SK-N-SH treated with all-trans-retinoic acid at 6 μM for 48 hours (cell line): ENCODE data around the gene PCNT.

Source experiments
- ATAC-seq: fragments of 200-7000 bp; cut with Tn5 transposase; 3 replicates; pipeline ENCODE4 v1.9.1; 2020; ENCODE audit warnings: mild to moderate bottlenecking, moderate library complexity
- ARNTL ChIP-seq: fragments of 450-650 bp; formaldehyde crosslinking; IDR thresholded peaks from 2 replicates; pipeline ENCODE4 v1.5.0; 2020; ENCODE audit warnings: low read depth, mild to moderate bottlenecking, moderate library complexity, borderline replicate concordance
- BACH2 ChIP-seq: fragments of 250-450 bp; sonication (Bioruptor Pico); IDR thresholded peaks from 2 replicates; pipeline ENCODE4 v1.9.0; 2021; ENCODE audit warnings: mild to moderate bottlenecking, borderline replicate concordance
- CSDC2 ChIP-seq: fragments of 250-450 bp; sonication (Bioruptor Pico); IDR thresholded peaks from 2 replicates; pipeline ENCODE4 v1.5.0; 2020; ENCODE audit warnings: mild to moderate bottlenecking, moderate library complexity
- ESRRG ChIP-seq: fragments of 250-450 bp; sonication (Bioruptor Pico); IDR thresholded peaks from 2 replicates; pipeline ENCODE4 v1.6.1; 2021; ENCODE audit warnings: mild to moderate bottlenecking
- GLIS3 ChIP-seq: fragments of 250-450 bp; sonication (Bioruptor Pico); IDR thresholded peaks from 2 replicates; pipeline ENCODE4 v1.5.0; 2020; ENCODE audit warnings: mild to moderate bottlenecking, moderate library complexity
- ISL1 ChIP-seq: fragments of 250-450 bp; sonication (Bioruptor Pico); IDR thresholded peaks from 2 replicates; pipeline ENCODE4 v2.1.2; 2022; ENCODE audit warnings: mild to moderate bottlenecking, moderate library complexity
- PPARA ChIP-seq: fragments of 250-450 bp; sonication (Bioruptor Pico); IDR thresholded peaks from 2 replicates; pipeline ENCODE4 v1.5.0; 2020; ENCODE audit warnings: mild to moderate bottlenecking, borderline replicate concordance
- RARB ChIP-seq: fragments of 250-450 bp; sonication (Bioruptor Pico); IDR thresholded peaks from 2 replicates; pipeline ENCODE4 v1.8.0; 2021; ENCODE audit warnings: mild to moderate bottlenecking, moderate library complexity
- SNAI2 ChIP-seq: fragments of 250-450 bp; sonication (Bioruptor Pico); IDR thresholded peaks from 2 replicates; pipeline ENCODE4 v1.5.0; 2020; ENCODE audit warnings: mild to moderate bottlenecking, moderate library complexity
- TCF4 ChIP-seq: fragments of 250-450 bp; sonication (Bioruptor Pico); IDR thresholded peaks from 2 replicates; pipeline ENCODE4 v1.8.0; 2021; ENCODE audit warnings: mild to moderate bottlenecking, moderate library complexity, borderline replicate concordance
- TOX ChIP-seq: fragments of 250-450 bp; sonication (Bioruptor Pico); IDR thresholded peaks from 2 replicates; pipeline ENCODE4 v1.8.0; 2021; ENCODE audit warnings: mild to moderate bottlenecking, moderate library complexity, borderline replicate concordance
- ZC3H10 ChIP-seq: fragments of 250-450 bp; sonication (Bioruptor Pico); IDR thresholded peaks from 2 replicates; pipeline ENCODE4 v1.5.1; 2021; ENCODE audit warnings: mild to moderate bottlenecking, moderate library complexity
- ZFP3 ChIP-seq: fragments of 250-450 bp; sonication (Bioruptor Pico); IDR thresholded peaks from 2 replicates; pipeline ENCODE4 v1.5.0; 2020; ENCODE audit warnings: mild to moderate bottlenecking, moderate library complexity
- ZFP30 ChIP-seq: fragments of 450-650 bp; formaldehyde crosslinking; IDR thresholded peaks from 2 replicates; pipeline ENCODE4 v1.5.0; 2022; ENCODE audit warnings: mild to moderate bottlenecking, moderate library complexity
- ZNF565 ChIP-seq: fragments of 450-650 bp; formaldehyde crosslinking; conservative IDR thresholded peaks from 2 replicates; pipeline ENCODE4 v1.5.0; 2020; ENCODE audit warnings: low read depth, mild to moderate bottlenecking, moderate library complexity
- ZNF70 ChIP-seq: fragments of 450-650 bp; formaldehyde crosslinking; IDR thresholded peaks from 2 replicates; pipeline ENCODE4 v1.5.0; 2020; ENCODE audit warnings: mild to moderate bottlenecking, moderate library complexity
- ZNF8 ChIP-seq: fragments of 450-650 bp; formaldehyde crosslinking; IDR thresholded peaks from 2 replicates; pipeline ENCODE4 v1.5.0; 2020; ENCODE audit warnings: mild to moderate bottlenecking, moderate library complexity
- TF ChIP-seq, protein P1 (sequence below): fragments of 250-450 bp; sonication (Bioruptor Pico); IDR thresholded peaks from 2 replicates; pipeline ENCODE4 v1.5.0; 2020; ENCODE audit warnings: mild to moderate bottlenecking, moderate library complexity
- TF ChIP-seq, protein P2 (sequence below): fragments of 250-450 bp; sonication (Bioruptor Pico); IDR thresholded peaks from 2 replicates; pipeline ENCODE4 v1.5.1; 2021; ENCODE audit warnings: mild to moderate bottlenecking, moderate library complexity
- TF ChIP-seq, protein P3 (sequence below): fragments of 250-450 bp; sonication (Bioruptor Pico); IDR thresholded peaks from 2 replicates; pipeline ENCODE4 v1.8.0; 2020; ENCODE audit warnings: mild to moderate bottlenecking, moderate library complexity, borderline replicate concordance
- TF ChIP-seq, protein P4 (sequence below): fragments of 250-450 bp; sonication (Bioruptor Pico); IDR thresholded peaks from 2 replicates; pipeline ENCODE4 v1.8.0; 2021; ENCODE audit warnings: low read depth, mild to moderate bottlenecking, moderate library complexity, borderline replicate concordance
- TF ChIP-seq, protein P5 (sequence below): fragments of 250-450 bp; sonication (Bioruptor Pico); IDR thresholded peaks from 2 replicates; pipeline ENCODE4 v1.5.1; 2020; ENCODE audit warnings: low read depth, mild to moderate bottlenecking, moderate library complexity

PCNT gene

DNA sequence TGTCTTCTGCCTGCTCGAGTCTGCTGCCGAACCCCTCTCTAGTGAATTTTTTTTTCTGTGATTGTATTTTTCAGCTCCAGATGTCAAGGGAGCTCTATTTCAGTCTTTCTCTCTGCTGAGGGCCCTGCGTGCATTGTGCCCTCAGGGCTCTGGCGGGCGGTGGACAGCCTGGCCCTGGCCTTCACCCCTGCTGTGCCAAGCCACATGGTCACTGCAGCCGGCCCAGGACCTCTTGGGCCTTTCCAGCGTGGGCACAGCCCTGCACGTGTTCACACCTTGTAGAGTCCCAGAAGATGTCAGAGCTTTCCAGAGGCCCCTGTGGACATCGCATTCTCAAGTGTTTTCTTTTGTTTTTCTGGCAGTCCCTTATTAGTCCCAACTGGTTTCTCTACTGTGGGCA lies 55.7 kb downstream of the PCNT start:
- TF ChIP-seq GLIS3 (CRISPR knock-in tag) (no peak), ESRRG (no peak), ARNTL (CRISPR knock-in tag) (no peak), ZFP3 (CRISPR knock-in tag) (no peak), ZFP30 (CRISPR knock-in tag) (no peak), BACH2 (CRISPR knock-in tag) (no peak), PPARA (CRISPR knock-in tag) (no peak), TOX (no peak), ISL1 (CRISPR knock-in tag) (no peak), ZNF70 (CRISPR knock-in tag) (no peak), TCF4 (CRISPR knock-in tag) (no peak), SNAI2 (no peak), CSDC2 (CRISPR knock-in tag) (no peak), ZNF8 (no peak), ZC3H10 (no peak), RARB (CRISPR knock-in tag) (no peak)
- TF ChIP-seq, protein P1, sequence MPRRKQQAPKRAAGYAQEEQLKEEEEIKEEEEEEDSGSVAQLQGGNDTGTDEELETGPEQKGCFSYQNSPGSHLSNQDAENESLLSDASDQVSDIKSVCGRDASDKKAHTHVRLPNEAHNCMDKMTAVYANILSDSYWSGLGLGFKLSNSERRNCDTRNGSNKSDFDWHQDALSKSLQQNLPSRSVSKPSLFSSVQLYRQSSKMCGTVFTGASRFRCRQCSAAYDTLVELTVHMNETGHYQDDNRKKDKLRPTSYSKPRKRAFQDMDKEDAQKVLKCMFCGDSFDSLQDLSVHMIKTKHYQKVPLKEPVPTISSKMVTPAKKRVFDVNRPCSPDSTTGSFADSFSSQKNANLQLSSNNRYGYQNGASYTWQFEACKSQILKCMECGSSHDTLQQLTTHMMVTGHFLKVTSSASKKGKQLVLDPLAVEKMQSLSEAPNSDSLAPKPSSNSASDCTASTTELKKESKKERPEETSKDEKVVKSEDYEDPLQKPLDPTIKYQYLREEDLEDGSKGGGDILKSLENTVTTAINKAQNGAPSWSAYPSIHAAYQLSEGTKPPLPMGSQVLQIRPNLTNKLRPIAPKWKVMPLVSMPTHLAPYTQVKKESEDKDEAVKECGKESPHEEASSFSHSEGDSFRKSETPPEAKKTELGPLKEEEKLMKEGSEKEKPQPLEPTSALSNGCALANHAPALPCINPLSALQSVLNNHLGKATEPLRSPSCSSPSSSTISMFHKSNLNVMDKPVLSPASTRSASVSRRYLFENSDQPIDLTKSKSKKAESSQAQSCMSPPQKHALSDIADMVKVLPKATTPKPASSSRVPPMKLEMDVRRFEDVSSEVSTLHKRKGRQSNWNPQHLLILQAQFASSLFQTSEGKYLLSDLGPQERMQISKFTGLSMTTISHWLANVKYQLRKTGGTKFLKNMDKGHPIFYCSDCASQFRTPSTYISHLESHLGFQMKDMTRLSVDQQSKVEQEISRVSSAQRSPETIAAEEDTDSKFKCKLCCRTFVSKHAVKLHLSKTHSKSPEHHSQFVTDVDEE (CRISPR knock-in tag) = no peak
- TF ChIP-seq, protein P2, sequence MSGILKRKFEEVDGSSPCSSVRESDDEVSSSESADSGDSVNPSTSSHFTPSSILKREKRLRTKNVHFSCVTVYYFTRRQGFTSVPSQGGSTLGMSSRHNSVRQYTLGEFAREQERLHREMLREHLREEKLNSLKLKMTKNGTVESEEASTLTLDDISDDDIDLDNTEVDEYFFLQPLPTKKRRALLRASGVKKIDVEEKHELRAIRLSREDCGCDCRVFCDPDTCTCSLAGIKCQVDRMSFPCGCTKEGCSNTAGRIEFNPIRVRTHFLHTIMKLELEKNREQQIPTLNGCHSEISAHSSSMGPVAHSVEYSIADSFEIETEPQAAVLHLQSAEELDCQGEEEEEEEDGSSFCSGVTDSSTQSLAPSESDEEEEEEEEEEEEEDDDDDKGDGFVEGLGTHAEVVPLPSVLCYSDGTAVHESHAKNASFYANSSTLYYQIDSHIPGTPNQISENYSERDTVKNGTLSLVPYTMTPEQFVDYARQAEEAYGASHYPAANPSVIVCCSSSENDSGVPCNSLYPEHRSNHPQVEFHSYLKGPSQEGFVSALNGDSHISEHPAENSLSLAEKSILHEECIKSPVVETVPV (CRISPR knock-in tag) = no peak
- TF ChIP-seq, protein P3, sequence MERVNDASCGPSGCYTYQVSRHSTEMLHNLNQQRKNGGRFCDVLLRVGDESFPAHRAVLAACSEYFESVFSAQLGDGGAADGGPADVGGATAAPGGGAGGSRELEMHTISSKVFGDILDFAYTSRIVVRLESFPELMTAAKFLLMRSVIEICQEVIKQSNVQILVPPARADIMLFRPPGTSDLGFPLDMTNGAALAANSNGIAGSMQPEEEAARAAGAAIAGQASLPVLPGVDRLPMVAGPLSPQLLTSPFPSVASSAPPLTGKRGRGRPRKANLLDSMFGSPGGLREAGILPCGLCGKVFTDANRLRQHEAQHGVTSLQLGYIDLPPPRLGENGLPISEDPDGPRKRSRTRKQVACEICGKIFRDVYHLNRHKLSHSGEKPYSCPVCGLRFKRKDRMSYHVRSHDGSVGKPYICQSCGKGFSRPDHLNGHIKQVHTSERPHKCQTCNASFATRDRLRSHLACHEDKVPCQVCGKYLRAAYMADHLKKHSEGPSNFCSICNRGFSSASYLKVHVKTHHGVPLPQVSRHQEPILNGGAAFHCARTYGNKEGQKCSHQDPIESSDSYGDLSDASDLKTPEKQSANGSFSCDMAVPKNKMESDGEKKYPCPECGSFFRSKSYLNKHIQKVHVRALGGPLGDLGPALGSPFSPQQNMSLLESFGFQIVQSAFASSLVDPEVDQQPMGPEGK (CRISPR knock-in tag) = no peak
- TF ChIP-seq, protein P4, sequence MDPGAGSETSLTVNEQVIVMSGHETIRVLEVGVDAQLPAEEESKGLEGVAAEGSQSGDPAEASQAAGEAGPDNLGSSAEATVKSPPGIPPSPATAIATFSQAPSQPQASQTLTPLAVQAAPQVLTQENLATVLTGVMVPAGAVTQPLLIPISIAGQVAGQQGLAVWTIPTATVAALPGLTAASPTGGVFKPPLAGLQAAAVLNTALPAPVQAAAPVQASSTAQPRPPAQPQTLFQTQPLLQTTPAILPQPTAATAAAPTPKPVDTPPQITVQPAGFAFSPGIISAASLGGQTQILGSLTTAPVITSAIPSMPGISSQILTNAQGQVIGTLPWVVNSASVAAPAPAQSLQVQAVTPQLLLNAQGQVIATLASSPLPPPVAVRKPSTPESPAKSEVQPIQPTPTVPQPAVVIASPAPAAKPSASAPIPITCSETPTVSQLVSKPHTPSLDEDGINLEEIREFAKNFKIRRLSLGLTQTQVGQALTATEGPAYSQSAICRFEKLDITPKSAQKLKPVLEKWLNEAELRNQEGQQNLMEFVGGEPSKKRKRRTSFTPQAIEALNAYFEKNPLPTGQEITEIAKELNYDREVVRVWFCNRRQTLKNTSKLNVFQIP = no peak
- ATAC-seq = no peak

DNA sequence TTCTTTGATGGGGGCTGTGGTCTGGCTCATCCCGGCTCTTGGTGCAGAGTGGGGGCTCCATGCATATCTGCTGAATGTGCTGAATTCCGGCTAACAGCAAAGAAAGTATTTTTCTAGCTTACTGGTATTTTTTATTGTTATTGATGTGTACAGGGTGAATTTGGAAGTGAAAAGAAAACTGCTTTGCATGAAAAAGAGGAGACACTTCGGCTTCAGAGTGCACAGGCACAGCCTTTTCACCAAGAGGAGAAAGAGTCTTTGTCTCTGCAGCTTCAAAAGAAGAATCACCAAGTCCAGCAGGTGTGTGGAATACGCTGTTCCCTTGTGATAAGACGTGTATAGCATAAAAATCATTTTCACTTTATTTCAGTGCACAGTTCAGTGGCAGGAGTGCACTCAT lies 57.6 kb downstream of the PCNT start:
- TF ChIP-seq, protein P5, sequence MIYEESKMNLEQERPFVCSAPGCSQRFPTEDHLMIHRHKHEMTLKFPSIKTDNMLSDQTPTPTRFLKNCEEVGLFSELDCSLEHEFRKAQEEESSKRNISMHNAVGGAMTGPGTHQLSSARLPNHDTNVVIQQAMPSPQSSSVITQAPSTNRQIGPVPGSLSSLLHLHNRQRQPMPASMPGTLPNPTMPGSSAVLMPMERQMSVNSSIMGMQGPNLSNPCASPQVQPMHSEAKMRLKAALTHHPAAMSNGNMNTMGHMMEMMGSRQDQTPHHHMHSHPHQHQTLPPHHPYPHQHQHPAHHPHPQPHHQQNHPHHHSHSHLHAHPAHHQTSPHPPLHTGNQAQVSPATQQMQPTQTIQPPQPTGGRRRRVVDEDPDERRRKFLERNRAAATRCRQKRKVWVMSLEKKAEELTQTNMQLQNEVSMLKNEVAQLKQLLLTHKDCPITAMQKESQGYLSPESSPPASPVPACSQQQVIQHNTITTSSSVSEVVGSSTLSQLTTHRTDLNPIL (CRISPR knock-in tag) = no peak
- TF ChIP-seq ZFP3 (CRISPR knock-in tag) (no peak), ZNF565 (no peak)
- no peak for ATAC-seq

DNA sequence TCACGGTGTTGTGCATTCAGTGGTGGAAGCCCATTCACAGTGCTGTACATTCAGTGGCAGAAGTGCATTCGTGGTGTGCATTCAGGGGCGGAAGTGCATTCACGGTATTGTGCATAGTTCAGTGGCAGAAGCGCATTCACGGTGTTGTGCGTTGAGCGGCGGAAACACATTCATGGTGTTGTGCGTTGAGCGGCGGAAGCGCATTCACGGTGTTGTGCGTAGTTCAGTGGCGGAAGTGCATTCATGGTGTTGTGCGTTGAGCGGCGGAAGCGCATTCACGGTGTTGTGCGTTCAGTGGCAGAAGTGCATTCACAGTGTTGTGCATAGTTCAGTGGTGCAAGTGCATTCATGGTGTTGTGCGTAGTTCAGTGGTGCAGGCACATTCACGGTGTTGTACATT lies 60.6 kb downstream of the PCNT start:
- ATAC-seq = no peak
- TF ChIP-seq ZFP30 (CRISPR knock-in tag) (no peak), SNAI2 (no peak), PPARA (CRISPR knock-in tag) (no peak), GLIS3 (CRISPR knock-in tag) (no peak), ARNTL (CRISPR knock-in tag) (no peak), ZNF565 (no peak), RARB (CRISPR knock-in tag) (no peak), TOX (no peak), TCF4 (CRISPR knock-in tag) (no peak), ISL1 (CRISPR knock-in tag) (no peak), CSDC2 (CRISPR knock-in tag) (no peak)
- TF ChIP-seq, protein P4 = no peak
- TF ChIP-seq, protein P3 (CRISPR knock-in tag) = no peak
- TF ChIP-seq, protein P2 (CRISPR knock-in tag) = no peak
